K562 (cell line): ENCODE data around the gene ZP1. TPM values are rescaled to one million over a fixed set of nuclear protein-coding genes. Genes with fewer than 3 reads are reported as not detected.
A peak's percentile ranks its signal among the peaks of the same experiment; 100 is the strongest.

Source experiments
- CBX3 ChIP-seq, 2 experiments: IDR thresholded peaks; 1 replicate in 1 of 2; 2 replicates in 1 of 2; pipeline ENCODE4 v1.6.1; 2012; ENCODE audit warnings: inconsistent platforms in 2 of 2, low read length in 2 of 2, borderline replicate concordance in 1 of 2, control low read depth in 1 of 2
- ERF ChIP-seq: fragments of 450-650 bp; formaldehyde crosslinking; IDR thresholded peaks from 2 replicates; pipeline ENCODE4 v1.4.0; 2020; ENCODE audit warnings: mild to moderate bottlenecking, mixed read lengths
- NFIC ChIP-seq: fragments of 450-650 bp; IDR thresholded peaks from 2 replicates; pipeline ENCODE4 v1.6.1; 2017; ENCODE audit warnings: mild to moderate bottlenecking, inconsistent platforms
- NR0B1 ChIP-seq: fragments of 450-650 bp; IDR thresholded peaks from one replicate; pipeline ENCODE4 v1.6.1; 2018; ENCODE audit warnings: mild to moderate bottlenecking, moderate library complexity; ENCODE audit not compliant: partially characterized antibody
- RB1 ChIP-seq: fragments of 450-650 bp; IDR thresholded peaks from 2 replicates; pipeline ENCODE4 v1.6.1; 2017; ENCODE audit warnings: low read depth, mild to moderate bottlenecking
- RFX5 ChIP-seq: IDR thresholded peaks from 2 replicates; pipeline ENCODE4 v1.6.1; 2011; ENCODE audit warnings: low read depth, mild to moderate bottlenecking, improper control_type of control experiment, low read length
- SMC3 ChIP-seq: conservative IDR thresholded peaks from 2 replicates; pipeline ENCODE4 v1.6.1; 2011; ENCODE audit warnings: low read depth, low read length, improper control_type of control experiment; ENCODE audit not compliant: insufficient read depth
- SNRNP70 ChIP-seq: fragments of 200-400 bp; formaldehyde crosslinking; optimal IDR thresholded peaks from 2 replicates; pipeline ENCODE3; 2017; ENCODE audit warnings: low read depth, low read length
- ZFP36 ChIP-seq: fragments of 150-350 bp; IDR thresholded peaks from 2 replicates; pipeline ENCODE4 v1.6.1; 2018; ENCODE audit warnings: low read length, low read depth; ENCODE audit not compliant: partially characterized antibody
- ZNF280B ChIP-seq: fragments of 250-450 bp; sonication (Bioruptor Pico); IDR thresholded peaks from 2 replicates; pipeline ENCODE4 v1.5.1; 2021; ENCODE audit warnings: mild to moderate bottlenecking
- polyA plus RNA-seq, 8 experiments: library from polyadenylated mRNA; depleted of rRNA in 4 of 8; stranded (reverse) in 5 of 8; unstranded in 3 of 8; fragments of >200 nt; fragmentation: Nextera tagmentation in 2 of 8; fragmentation: Illumina TruSeq in 1 of 8; extraction: Ambion mirVana in 2 of 8; extraction: Trizol in 1 of 8; gene quantifications; 2 replicates each; pipeline versions ENCODE4 v1.2.1 to v1.2.3, GENCODE V29; 2011 to 2014; ENCODE audit warnings: inconsistent platforms in 1 of 8, missing spikeins in 1 of 8
- total RNA-seq, 7 experiments: library from RNA; depleted of rRNA in 6 of 7; stranded (reverse); fragments of >200 nt in 6 of 7; fragmentation: Illumina TruSeq in 2 of 7; extraction: Trizol in 2 of 7; gene quantifications; 2 replicates each; pipeline versions ENCODE4 v1.2.1 to v1.2.3, GENCODE V29; 2011 to 2021; ENCODE audit warnings: low replicate concordance in 1 of 7

Gene ZP1
- total and polyA plus RNA-seq, 9 of the 15 experiments (the other 6 are each of a cell fraction or from before 2014, with no cell fraction given) = 0.11 to 0.15 TPM; not detected in 7

GRCh38 chr11:60887556-60887955 is 20.2 kb downstream of the ZP1 start (continued):
- TF ChIP-seq NFIC = 0 out of 2 replicates have a peak, but pooled peaks have one; percentile 4
- no peak for TF ChIP-seq SNRNP70
- peak; percentile 47 for TF ChIP-seq ZFP36
- no peak for TF ChIP-seq NR0B1
- TF ChIP-seq CBX3 (IDR thresholded peaks at IDR 0.05; ENCODE audit: borderline replicate concordance in 1 of 2, low read length in 2 of 2) = no peak
- TF ChIP-seq SMC3 = peak; percentile 97
- TF ChIP-seq ZNF280B (CRISPR knock-in tag) = no peak
- TF ChIP-seq RFX5 = no peak
- peak; percentile 64; the same call in 1 of the 2 replicates for TF ChIP-seq RB1
- no peak for TF ChIP-seq ERF
